Upper lobe of left lung (tissue), 6 donors: ENCODE measurements around the gene ALDOC. TPM values are rescaled to one million over a fixed set of nuclear protein-coding genes. Genes with fewer than 3 reads are reported as not detected.

Experiments used
- ATAC-seq, 2 donors: fragments of 200-7000 bp; cut with Tn5 transposase; one replicate each; pipeline ENCODE4 v1.9.1; 2022; ENCODE audit warnings: mild to moderate bottlenecking in 2 of 2, moderate library complexity in 2 of 2; ENCODE audit not compliant: low FRiP score in 2 of 2
- DNase-seq, 2 donors: peaks; one replicate each; pipeline ENCODE4 v3.0.0-alpha.2; 2019 to 2020
- H3K27ac ChIP-seq, 4 donors: fragments of 200-600 bp; sonication (generic); one replicate each; pipeline ENCODE4 v1.5.1; 2016 to 2019
- H3K27me3 ChIP-seq, 4 donors: fragments of 200-600 bp; sonication (generic); one replicate each; pipeline ENCODE4 v1.5.1; 2017 to 2019
- H3K36me3 ChIP-seq, 4 donors: fragments of 200-600 bp; sonication (generic); one replicate each; pipeline ENCODE4 v1.5.1; 2016 to 2019
- H3K4me1 ChIP-seq, 4 donors: fragments of 200-600 bp; sonication (generic); one replicate each; pipeline ENCODE4 v1.5.1; 2018 to 2019
- H3K4me3 ChIP-seq, 4 donors: fragments of 200-600 bp; sonication (generic); one replicate each; pipeline ENCODE4 v1.5.1; 2017 to 2019; ENCODE audit warnings: mild to moderate bottlenecking in 2 of 4, moderate library complexity in 1 of 4
- H3K9me3 ChIP-seq, 4 donors: fragments of 200-600 bp; sonication (generic); one replicate each; pipeline ENCODE4 v1.5.1; 2018 to 2019
- CTCF ChIP-seq, 6 experiments: fragments of 450-650 bp in 4 of 6; fragments of 200-600 bp in 2 of 6; sonication (generic) in 2 of 6; IDR thresholded peaks; one replicate each; pipeline ENCODE4 v1.5.1; 2016 to 2019; ENCODE audit warnings: antibody characterized with exemption in 6 of 6
- EP300 ChIP-seq, 4 donors: sonication (generic); formaldehyde crosslinking; IDR thresholded peaks; one replicate each; pipeline ENCODE4 v1.5.1; 2017; ENCODE audit warnings: antibody characterized with exemption in 4 of 4, control low read depth in 2 of 4
- POLR2A ChIP-seq, 4 donors: fragments of 450-650 bp; IDR thresholded peaks; one replicate each; pipeline ENCODE4 v1.5.1; 2016 to 2017; ENCODE audit warnings: antibody characterized with exemption in 4 of 4, mild to moderate bottlenecking in 2 of 4
- POLR2AphosphoS5 ChIP-seq, 2 donors: sonication (generic); formaldehyde crosslinking; IDR thresholded peaks; one replicate each; pipeline ENCODE4 v1.5.1; 2017; ENCODE audit warnings: antibody characterized with exemption in 2 of 2
- WGBS, 2 donors: methylation state at CpG; one replicate each; pipeline ENCODE4 v1.1.5; 2017 to 2018; 5-methylcytosine and 5-hydroxymethylcytosine counted together
- total RNA-seq, 6 donors: library from RNA; depleted of rRNA in 4 of 6; stranded (reverse); fragments of >200 nt in 4 of 6; gene quantifications; one replicate each; pipeline versions ENCODE4 v1.1.0 to v1.2.1, GENCODE V29; 2016 to 2021
- donor health status: DM: no; HTN: no; CAD: no; lungs with moderate emphysema.
- donor health status: DM: no; HTN: yes; CAD: no; lungs with severe emphysema.

The ALDOC gene
- total RNA-seq, 6 donors from 2014 or later, result 6.3 to 19.2 (median 14.2) TPM

- Histone ChIP-seq H3K27me3 (no peaks in the 10 kb centered on the region), H3K27ac (peak within 1 kb of the TSS; percentile 94 to 97 (median 96)), H3K4me1 (peaks cover 17 to 21% (median 17%) of the 10 kb centered on the region in 4 donors), H3K4me3 (peak within 1 kb of the TSS; percentile 55 to 62 (median 58)), H3K9me3 (no peaks in the 10 kb centered on the region), H3K36me3 (no peaks in the 10 kb centered on the region)
- DNase-seq (peak; percentile 98), ATAC-seq (peak; percentile 99)
- peak in 2 of 6 experiments; percentile 2 to 31 for TF ChIP-seq CTCF (IDR thresholded peaks at IDR 0.05)
- TF ChIP-seq POLR2AphosphoS5 (IDR thresholded peaks at IDR 0.05), result peak; percentile 90 to 98
- TF ChIP-seq POLR2A (IDR thresholded peaks at IDR 0.05), result peak; percentile 71 to 95 (median 86)
- TF ChIP-seq EP300 (IDR thresholded peaks at IDR 0.05), result no peak
- 0% methylated on average over 6 to 31 of the region's 44 CpGs for WGBS, 2 donors
Measured at GRCh38 chr17:28598799-28599310, 22.2 kb upstream of the ALDOC start, which contains the start of gene SPAG5. TSS of gene SPAG5 (minus strand) at chr17:28599025. CDS start at chr17:28598946, 79 bp downstream.

GRCh38 chr17:28598389-28598788 lies 21.7 kb upstream of the ALDOC start:
- H3K9me3 ChIP-seq, result no peaks in the 10 kb centered on the region
- ATAC-seq (no peak), DNase-seq (no peak)
- no peaks in the 10 kb centered on the region for H3K36me3 ChIP-seq
- TF ChIP-seq CTCF (IDR thresholded peaks at IDR 0.05) (no peak), EP300 (IDR thresholded peaks at IDR 0.05) (no peak), POLR2AphosphoS5 (IDR thresholded peaks at IDR 0.05) (no peak), POLR2A (IDR thresholded peaks at IDR 0.05) (no peak)
- WGBS, 2 donors, result 6 to 10% methylated on average over 13 to 17 of the region's 17 CpGs
- H3K4me1 ChIP-seq, result peaks cover 17 to 21% (median 17%) of the 10 kb centered on the region in 4 donors
- peak overlapping the region; percentile 55 to 62 (median 58) for H3K4me3 ChIP-seq
- H3K27me3 ChIP-seq, result no peaks in the 10 kb centered on the region
- peak overlapping the region in 3 of 4 donors; percentile 94 to 96 (median 95) for H3K27ac ChIP-seq

- 28 to 34% methylated on average over 5 of the region's 5 CpGs for WGBS, 2 donors
- H3K9me3 ChIP-seq, result no peaks in the 10 kb centered on the region
- no peak for TF ChIP-seq CTCF (IDR thresholded peaks at IDR 0.05)
- peak overlapping the region in 2 of 4 donors; percentile 95 to 96 for H3K27ac ChIP-seq
- H3K4me1 ChIP-seq, result peaks cover 17 to 21% (median 17%) of the 10 kb centered on the region in 4 donors
- H3K36me3 ChIP-seq, result no peaks in the 10 kb centered on the region
- peak overlapping the region in 3 of 4 donors; percentile 55 to 62 (median 60) for H3K4me3 ChIP-seq
- no peak for ATAC-seq
- no peak for DNase-seq
- H3K27me3 ChIP-seq, result no peaks in the 10 kb centered on the region
Measured at GRCh38 chr17:28597606-28598383, 21.1 kb upstream of the ALDOC start.

- DNase-seq (no peak), ATAC-seq (no peak)
- H3K36me3 ChIP-seq, result peaks cover 0 to 3% (median 0%) of the 10 kb centered on the region in 4 donors
Measured at GRCh38 chr17:28592260-28592659, 15.6 kb upstream of the ALDOC start.

More at GRCh38 chr17:28592260-28592659, 15.6 kb upstream of the ALDOC start:
- Histone ChIP-seq H3K27me3 (no peaks in the 10 kb centered on the region), H3K4me1 (no peaks in the 10 kb centered on the region), H3K9me3 (no peaks in the 10 kb centered on the region), H3K4me3 (no peak overlapping the region), H3K27ac (no peak overlapping the region)
- TF ChIP-seq POLR2A (IDR thresholded peaks at IDR 0.05), result no peak
- no peak for TF ChIP-seq POLR2AphosphoS5 (IDR thresholded peaks at IDR 0.05)
- no peak for TF ChIP-seq CTCF (IDR thresholded peaks at IDR 0.05)
- TF ChIP-seq EP300 (IDR thresholded peaks at IDR 0.05), result no peak
- 87 to 89% methylated on average over 4 of the region's 4 CpGs for WGBS, 2 donors
